Osteoblast (primary cell): ENCODE results near the gene GABBR2. TPM values are rescaled to one million over a fixed set of nuclear protein-coding genes. Genes with fewer than 3 reads are reported as not detected.
"Not testable (repeated sequence)": the region's sequence is repeated elsewhere in the genome, so short reads cannot be mapped to it uniquely, and the experiment has no call there.

Experiments used
- DNase-seq: peaks from one replicate; pipeline ENCODE4 v3.0.0; 2011; ENCODE audit warnings: low spot score, mixed read lengths; ENCODE audit not compliant: insufficient read length; ENCODE audit errors: missing footprints
- H2AFZ ChIP-seq: 2 replicates; pipeline ENCODE4 v1.6.0; 2011; ENCODE audit warnings: mild to moderate bottlenecking, low read length
- H3K27ac ChIP-seq: 2 replicates; pipeline ENCODE4 v1.5.1; 2011; ENCODE audit warnings: mild to moderate bottlenecking, low read depth, low read length, moderate library complexity
- H3K27me3 ChIP-seq: 2 replicates; pipeline ENCODE4 v1.6.0; 2012; ENCODE audit warnings: mild to moderate bottlenecking, control low read depth, inconsistent platforms, low read length, moderate library complexity; ENCODE audit not compliant: insufficient read depth
- H3K36me3 ChIP-seq: 2 replicates; pipeline ENCODE4 v1.5.1; 2011; ENCODE audit warnings: mild to moderate bottlenecking, low read length, control low read depth, moderate library complexity; ENCODE audit not compliant: insufficient read depth
- H3K4me1 ChIP-seq: 2 replicates; pipeline ENCODE4 v1.5.1; 2011; ENCODE audit warnings: mild to moderate bottlenecking, low read length, control low read depth, moderate library complexity; ENCODE audit not compliant: insufficient read depth
- H3K4me2 ChIP-seq: 2 replicates; pipeline ENCODE4 v1.6.0; 2011; ENCODE audit warnings: mild to moderate bottlenecking, low read length; ENCODE audit not compliant: insufficient read depth
- H3K4me3 ChIP-seq: fragments of 200-600 bp; sonication (generic); 3 replicates; pipeline ENCODE4 v1.5.1; 2012; ENCODE audit warnings: mild to moderate bottlenecking, low read length, inconsistent platforms; ENCODE audit not compliant: insufficient read depth
- H3K79me2 ChIP-seq: 2 replicates; pipeline ENCODE4 v1.6.0; 2012; ENCODE audit warnings: mild to moderate bottlenecking, low read length, control low read depth, inconsistent platforms; ENCODE audit not compliant: insufficient read depth
- H3K9me3 ChIP-seq: 2 replicates; pipeline ENCODE4 v1.5.1; 2011; ENCODE audit warnings: low read depth, low read length, control low read depth
- H4K20me1 ChIP-seq: 2 replicates; pipeline ENCODE4 v1.6.0; 2012; ENCODE audit warnings: mild to moderate bottlenecking, low read length, control low read depth; ENCODE audit not compliant: insufficient read depth
- total RNA-seq: library from RNA; depleted of rRNA; stranded (reverse); fragments of >200 nt; gene quantifications from 2 replicates; pipeline ENCODE4 v1.2.3, GENCODE V29; 2012
- TF ChIP-seq, protein P1 (sequence below): IDR thresholded peaks from 2 replicates; pipeline ENCODE4 v1.5.1; 2011; ENCODE audit warnings: mild to moderate bottlenecking, low read depth, low read length, moderate library complexity; ENCODE audit errors: extremely low read depth

Gene GABBR2
- total RNA-seq, 1 donor = under 0.01 TPM

DNA sequence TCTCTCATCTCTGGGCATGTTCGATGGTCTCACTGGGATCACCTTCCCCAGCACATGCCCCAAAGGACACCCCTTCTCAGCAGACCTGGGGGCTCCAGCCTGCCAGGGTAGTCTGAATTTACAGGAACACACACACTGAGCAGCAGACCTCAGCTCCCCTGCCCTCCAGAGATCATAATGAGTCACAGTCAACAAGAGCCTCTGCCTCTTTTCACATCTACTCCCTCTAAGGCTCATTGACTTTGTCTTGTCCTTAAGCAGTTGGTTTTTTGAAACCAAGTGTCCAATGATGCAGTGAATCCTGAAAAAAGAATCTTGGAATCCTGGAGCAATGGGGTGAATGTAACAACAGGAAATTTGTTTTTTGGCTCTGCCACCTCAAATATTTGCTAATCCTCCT is 20.8 kb downstream of the GABBR2 start:
- Histone ChIP-seq H3K4me2 (no peak overlapping the region), H3K36me3 (no peaks in the 10 kb centered on the region), H3K4me1 (no peaks in the 10 kb centered on the region), H3K9me3 (no peaks in the 10 kb centered on the region), H2AFZ (no peak overlapping the region), H3K79me2 (no peaks in the 10 kb centered on the region), H3K4me3 (no peak overlapping the region), H3K27me3 (peaks cover 20% of the 10 kb centered on the region), H4K20me1 (no peaks in the 10 kb centered on the region), H3K27ac (no peak overlapping the region)
- DNase-seq = no peak
- TF ChIP-seq, protein P1, sequence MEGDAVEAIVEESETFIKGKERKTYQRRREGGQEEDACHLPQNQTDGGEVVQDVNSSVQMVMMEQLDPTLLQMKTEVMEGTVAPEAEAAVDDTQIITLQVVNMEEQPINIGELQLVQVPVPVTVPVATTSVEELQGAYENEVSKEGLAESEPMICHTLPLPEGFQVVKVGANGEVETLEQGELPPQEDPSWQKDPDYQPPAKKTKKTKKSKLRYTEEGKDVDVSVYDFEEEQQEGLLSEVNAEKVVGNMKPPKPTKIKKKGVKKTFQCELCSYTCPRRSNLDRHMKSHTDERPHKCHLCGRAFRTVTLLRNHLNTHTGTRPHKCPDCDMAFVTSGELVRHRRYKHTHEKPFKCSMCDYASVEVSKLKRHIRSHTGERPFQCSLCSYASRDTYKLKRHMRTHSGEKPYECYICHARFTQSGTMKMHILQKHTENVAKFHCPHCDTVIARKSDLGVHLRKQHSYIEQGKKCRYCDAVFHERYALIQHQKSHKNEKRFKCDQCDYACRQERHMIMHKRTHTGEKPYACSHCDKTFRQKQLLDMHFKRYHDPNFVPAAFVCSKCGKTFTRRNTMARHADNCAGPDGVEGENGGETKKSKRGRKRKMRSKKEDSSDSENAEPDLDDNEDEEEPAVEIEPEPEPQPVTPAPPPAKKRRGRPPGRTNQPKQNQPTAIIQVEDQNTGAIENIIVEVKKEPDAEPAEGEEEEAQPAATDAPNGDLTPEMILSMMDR = no peak

DNA sequence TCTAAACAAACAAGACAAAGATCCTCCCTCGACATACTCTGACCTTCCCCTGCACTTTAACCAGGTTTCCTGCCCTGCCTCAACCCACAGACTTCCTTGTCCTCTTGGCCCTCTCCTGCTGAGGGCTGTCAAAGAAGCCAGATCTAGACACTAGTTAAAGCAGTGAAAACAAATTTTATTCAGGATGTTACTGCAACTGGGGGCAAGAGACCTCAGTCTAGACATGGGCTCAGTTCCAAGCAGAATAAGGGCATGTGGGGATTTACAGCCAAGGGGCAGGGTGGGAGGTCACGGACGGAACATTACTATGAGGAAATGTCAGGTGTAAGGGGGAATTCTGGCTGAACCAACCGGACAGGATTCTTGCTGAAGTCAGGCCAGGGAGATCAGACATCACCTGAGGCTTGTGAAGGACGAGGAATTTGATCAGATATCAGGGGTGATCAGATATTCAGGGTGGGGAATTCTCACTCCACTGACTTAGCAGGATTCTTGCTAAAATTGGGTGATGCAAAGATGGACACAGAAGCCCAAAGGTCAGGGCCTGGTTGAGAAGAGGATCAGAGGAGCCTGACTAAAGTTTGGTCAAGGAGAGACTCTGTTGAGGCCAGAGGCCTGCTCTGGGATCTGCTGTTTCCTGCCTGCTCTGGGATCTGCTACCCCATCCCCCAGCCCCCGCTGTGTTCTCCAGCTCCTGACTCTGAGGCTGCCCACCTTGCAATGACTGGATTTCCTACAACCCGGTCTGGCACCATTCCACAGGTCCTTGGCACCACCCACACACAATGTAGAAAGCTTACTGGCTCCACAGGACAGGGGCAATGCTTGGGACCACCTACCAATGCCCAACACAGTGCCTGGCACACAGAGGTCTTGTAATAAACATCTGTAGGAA is 21.5 kb downstream of the GABBR2 start:
- Histone ChIP-seq H3K27me3 (peaks cover 20% of the 10 kb centered on the region), H3K4me2 (no peak overlapping the region), H3K36me3 (no peaks in the 10 kb centered on the region)

DNA sequence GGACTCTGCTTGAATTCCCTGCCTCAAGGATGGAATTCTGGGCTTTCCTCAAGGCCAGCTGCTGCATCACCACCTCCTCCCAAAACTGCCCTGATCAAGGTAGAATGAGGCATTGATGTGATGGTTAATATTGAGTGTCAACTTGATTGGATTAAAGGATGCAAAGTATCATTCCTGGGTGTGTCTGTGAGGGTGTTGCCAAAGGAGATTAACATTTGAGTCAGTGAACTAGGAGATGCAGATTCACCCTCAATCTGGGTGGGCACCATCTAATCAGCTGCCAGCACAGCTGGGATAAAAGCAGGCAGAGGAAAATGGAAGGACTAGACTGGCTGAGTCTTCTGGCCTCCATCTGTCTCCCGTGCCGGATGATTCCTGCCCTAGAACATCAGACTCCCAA is 23.9 kb downstream of the GABBR2 start:
- not testable (repeated sequence) for H3K36me3 ChIP-seq, H4K20me1 ChIP-seq, H3K27ac ChIP-seq, H2AFZ ChIP-seq, H3K27me3 ChIP-seq, H3K4me2 ChIP-seq, DNase-seq, H3K9me3 ChIP-seq, H3K4me3 ChIP-seq, H3K79me2 ChIP-seq, H3K4me1 ChIP-seq

More for the DNA sequence above, 21.5 kb downstream of the GABBR2 start:
- H4K20me1 ChIP-seq = no peaks in the 10 kb centered on the region
- TF ChIP-seq, protein P1 = no peak
- no peaks in the 10 kb centered on the region for H3K4me1 ChIP-seq
- no peaks in the 10 kb centered on the region for H3K79me2 ChIP-seq
- no peak overlapping the region for H2AFZ ChIP-seq
- no peaks in the 10 kb centered on the region for H3K9me3 ChIP-seq
- H3K4me3 ChIP-seq = no peak overlapping the region
- no peak overlapping the region for H3K27ac ChIP-seq
- no peak for DNase-seq

DNA sequence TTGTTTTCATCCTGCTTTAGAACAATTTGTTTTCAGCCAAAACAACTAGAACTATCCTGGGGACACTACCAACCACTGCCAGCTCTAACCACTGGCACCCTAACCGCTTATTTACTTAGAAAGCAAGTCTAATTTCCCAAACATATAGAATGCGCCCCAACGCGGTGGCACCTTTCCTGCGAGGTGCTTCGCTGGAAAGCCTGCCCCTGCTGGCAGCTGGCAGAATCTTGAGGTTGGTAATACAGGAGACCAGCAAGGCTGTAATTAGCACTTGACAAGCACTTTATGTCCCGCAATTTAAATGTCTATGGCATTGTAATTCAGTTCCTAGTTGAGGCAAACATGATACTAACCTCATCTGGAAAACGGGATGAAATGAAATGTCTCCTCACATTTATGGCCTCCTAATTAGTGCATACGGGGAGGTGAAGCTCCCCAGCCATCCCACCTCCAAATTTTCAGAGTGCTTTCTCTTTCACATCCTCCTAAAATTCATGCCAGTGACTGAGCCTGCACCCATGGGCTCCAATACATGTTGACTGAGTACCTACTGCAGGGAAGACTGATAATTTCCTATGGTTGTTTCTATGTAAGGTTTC is 30.4 kb downstream of the GABBR2 start:
- H3K4me2 ChIP-seq = no peak overlapping the region
- H3K27ac ChIP-seq = no peak overlapping the region
- no peak overlapping the region for H2AFZ ChIP-seq
- no peak for DNase-seq
- no peaks in the 10 kb centered on the region for H3K79me2 ChIP-seq
- H3K9me3 ChIP-seq = no peaks in the 10 kb centered on the region
- no peaks in the 10 kb centered on the region for H4K20me1 ChIP-seq
- H3K36me3 ChIP-seq = no peaks in the 10 kb centered on the region
- H3K4me3 ChIP-seq = no peak overlapping the region
- TF ChIP-seq, protein P1 = peak; percentile 65
- peaks cover 22% of the 10 kb centered on the region for H3K27me3 ChIP-seq
- H3K4me1 ChIP-seq = no peaks in the 10 kb centered on the region
